ENCODE results near the gene TTF1.
"Not testable (repeated sequence)": the region's sequence is repeated elsewhere in the genome, so short reads cannot be mapped to it uniquely, and the experiment has no call there.

TTF1 gene

DNA sequence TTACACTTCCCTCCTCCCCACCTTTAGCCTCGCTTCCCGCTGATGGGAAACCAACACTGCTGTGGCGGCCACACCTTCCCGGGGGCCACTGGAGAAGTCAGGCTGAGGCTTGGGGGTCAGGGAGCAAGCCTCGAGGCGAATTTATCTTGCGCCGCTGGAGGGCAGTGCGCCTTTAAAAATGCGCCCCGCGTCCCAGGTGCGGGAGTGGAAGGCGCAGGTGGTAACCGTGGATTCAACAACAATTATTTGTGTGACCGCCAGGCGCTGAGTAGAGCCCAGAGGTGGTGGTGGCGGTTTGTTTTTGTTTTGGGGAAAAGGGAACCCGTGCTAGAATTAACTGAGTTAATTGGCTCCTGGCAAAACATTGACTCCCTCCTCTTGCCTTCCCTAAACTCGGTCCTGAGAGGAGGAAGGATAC lies 4.5 kb upstream of the TTF1 start:
- DNase-seq (ENCODE audit: low read depth in 2 of 2): peak; percentile 33 to 45

DNA sequence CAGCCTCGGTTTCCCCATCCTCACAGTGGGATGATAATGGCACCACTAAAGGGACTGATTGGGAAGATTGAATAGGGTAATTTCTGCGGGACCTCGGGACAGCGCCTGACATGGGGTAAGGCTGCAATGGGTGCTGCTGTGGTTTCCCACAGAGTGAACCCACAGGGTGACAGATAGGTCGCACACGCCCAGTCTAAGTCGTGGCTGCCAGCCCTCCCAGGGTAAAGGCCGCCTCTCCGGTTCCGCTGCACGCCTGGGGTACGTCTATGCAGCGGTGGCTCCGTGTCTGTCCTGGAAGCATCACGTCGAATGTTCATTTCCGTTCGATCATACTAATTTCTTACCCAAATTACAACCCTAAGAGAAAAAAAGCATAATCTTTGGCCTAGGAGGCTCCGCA lies 4.0 kb upstream of the TTF1 start:
- no peak for DNase-seq (ENCODE audit: low read depth in 2 of 2)

DNA sequence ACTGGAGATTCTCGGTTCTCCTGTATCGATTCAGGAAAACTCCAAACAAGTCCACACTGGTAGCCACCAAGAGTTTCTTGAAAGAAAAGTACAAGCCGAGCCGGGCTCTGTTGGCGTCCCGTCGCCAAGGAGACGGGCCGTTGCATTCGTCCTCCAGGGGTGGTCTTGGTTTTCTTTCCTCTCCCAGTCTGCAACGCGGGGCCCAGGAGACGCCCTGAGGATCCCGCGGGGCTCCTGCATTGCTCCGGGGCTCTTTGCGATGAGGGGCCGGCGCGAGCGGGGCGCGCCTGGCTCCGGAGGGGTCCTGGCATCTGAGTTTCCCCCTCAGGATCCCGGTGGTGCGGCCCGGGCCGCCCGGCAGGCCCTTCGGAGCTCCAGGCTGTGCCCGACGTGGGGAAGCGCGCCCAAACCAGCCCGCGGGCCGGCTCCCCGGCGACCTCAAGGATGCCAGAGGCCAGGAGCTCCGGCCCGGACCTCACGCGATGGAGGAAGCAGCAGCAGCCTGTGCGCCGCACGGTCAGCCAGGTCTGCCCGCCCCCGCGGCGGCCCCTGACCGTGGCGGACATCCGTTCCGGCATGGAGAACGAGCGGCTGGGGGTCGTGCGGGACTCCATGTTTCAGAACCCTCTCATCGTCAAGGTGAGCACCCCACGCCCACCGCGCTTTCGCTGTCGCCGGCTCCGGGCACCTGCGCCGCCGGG lies 3.3 kb upstream of the TTF1 start, which contains the start of gene CFAP77:
Gene CFAP77, plus strand, starts transcription at position 384 of the 701 bp plus-strand sequence. Its CDS starts 61 bp downstream, at position 445.
- no peak for DNase-seq (ENCODE audit: low read depth in 2 of 2)

DNA sequence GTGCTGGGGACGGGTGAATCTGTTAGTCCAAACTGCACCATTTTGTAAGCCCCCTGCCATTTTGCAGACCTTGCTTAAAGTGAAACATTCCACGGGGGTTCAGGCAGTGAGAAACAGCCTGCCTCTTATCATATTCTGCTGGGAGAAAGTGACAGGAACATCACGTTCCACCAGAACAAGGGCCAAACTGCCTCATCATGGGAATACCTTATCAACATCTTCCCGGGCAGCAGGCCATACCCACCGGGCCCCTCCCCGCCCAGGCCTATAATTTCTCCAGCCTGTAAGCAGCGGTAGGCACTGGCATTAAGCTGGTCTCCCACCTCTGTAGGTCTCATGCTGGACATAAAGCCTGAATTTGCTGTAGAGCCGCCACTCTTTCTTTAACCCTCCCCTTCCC lies 1.9 kb upstream of the TTF1 start:
- DNase-seq (ENCODE audit: low read depth in 2 of 2): no peak

DNA sequence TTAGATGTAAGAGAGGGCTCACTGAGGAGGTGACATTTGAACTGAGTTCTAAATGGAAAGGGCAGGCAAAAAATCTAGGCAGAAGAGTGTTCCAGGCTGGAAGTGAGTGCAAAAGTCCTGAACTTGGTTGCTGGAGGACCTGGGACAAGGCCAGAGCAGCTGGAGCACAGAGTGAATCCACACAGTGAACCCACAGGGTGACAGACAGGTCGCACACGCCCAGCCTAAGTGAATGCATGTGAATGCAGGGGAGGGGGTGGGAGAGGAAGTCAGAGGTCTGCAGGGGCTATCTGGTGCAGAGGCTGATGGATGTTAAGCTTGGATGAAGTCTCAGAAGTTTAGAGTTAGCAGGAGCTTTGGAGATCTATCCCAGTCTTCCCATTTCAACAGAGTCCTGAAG lies 556 bp upstream of the TTF1 start:
- no peak for DNase-seq (ENCODE audit: low read depth in 2 of 2)

DNA sequence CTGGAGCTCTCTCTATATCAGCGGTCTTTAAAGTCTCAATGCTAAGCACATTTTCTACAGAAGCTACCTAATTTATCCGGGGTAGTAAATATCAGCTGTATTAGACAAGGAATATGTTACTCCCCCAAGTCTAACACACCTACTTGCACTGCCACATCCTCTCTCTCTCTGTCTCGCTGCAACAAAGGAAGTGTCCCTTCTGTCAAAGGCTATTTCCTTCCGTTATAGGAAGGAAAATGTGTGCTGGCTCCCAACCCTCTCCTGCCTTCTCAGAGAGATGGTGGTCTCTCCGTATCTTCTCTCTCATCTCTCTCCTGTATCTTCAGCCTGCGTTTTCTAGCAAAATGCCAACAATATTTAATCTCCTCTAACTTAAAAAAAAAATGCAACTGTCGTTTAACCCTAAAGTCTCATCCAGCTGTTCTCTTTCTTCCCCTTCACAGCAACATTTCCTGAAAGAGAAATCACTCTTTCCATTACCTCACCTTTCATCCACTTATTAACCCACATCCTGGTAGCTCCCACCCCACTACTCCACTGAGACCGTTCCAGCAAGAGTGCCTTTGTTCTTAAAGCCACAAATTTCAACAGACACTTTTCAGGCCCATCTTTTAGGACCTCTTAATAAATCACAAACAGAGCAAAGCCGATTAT lies 2.3 kb downstream of the TTF1 start:
- DNase-seq (ENCODE audit: low read depth in 2 of 2): no peak

DNA sequence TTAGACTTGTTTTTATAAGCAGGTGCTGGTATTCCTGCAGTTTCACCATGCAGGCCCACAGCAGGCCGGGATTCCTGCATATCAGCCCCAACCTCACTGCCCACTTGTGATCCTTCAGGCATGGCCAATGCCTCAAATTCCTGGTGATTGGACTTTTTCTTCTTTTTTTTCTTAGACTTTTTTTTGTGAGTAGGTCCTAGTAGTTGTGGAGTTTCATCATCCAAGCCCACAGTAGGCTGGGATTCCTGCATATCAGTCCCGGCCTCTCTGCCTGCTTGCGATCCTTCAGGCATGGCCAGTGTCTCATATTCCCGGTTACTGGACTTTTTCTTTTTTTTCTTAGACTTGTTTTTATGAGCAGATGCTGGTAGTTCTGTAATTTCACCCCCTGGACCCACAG lies 4.8 kb downstream of the TTF1 start:
- no peak for DNase-seq (ENCODE audit: low read depth in 2 of 2)

DNA sequence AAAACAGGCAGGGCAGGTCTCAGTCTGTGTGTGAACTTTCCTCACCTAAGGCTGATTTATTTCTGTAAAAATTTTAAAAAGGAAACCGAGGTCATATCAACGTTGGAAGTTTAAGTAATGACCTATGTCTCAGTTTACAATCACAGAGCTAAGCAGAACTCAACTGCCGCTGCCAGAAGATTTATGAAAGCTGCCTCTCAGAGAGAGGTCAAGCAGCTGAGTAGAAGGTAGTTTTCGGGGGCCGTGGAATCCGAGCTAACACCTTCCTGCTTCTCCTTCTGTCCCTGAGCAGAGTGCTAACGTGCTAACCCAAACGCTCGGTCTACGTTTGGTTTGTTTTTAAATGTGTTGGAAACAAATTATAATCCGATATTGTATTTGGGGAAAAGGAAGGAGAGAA lies 11.1 kb downstream of the TTF1 start:
- DNase-seq (ENCODE audit: low read depth in 2 of 2): no peak

DNA sequence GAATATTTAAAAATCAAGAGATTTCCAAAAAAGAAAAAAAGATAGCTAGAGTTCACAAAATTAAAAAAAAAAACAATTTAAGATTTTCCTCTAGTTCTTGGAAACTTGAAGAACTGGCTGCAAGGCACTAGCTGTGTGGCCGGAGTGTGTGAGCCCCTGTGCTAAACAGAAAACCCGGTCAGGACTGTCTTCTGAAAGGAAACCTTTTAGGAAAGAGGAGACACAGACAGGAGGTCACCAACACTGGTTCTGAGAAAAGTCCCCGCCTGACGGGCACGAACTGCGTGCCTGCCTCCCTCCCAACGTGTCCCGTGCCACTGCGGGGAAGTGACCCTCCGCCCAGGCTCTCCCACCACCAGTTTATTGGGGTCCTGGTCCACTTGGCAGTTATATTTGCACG lies 15.2 kb downstream of the TTF1 start:
- no peak for DNase-seq (ENCODE audit: low read depth in 2 of 2)

DNA sequence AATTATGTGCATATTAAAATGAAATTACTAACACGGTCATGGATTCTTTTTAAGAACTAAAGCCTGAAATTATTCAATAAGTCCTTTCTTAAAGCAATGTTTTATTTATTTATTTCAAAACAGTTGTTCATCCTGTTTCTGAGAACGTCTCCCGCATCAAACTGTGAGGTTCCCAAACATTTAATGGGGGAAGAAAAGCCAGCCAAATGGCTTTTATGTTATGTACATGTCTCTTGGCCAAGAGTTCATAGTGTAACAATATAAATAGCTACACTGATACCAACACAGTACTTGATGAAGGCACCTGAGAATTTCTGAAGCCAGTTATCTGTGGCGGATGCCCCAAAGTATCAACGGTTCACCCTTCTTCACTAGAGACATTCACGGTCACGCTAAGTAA lies 15.7 kb downstream of the TTF1 start:
- DNase-seq (ENCODE audit: low read depth in 2 of 2): no peak

DNA sequence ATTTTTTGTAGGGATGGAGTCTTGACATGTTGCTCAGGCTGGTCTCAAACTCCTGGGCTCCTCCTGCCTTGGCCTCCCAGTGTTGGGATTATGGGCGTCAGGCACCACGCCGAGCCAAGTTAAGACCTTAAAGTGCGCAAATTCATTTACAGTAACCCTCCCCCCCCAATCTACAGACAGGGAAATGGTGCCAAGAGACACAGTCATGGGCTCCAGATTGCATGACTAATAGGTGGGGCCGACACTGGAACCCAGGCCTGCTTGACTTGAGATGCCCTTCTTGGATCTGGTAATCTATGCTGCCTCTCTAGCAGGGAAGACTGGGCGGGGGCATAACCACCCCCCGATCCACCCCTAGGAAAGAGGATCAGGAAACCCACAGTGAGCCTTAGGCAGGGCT lies 19.5 kb downstream of the TTF1 start:
- no peak for DNase-seq (ENCODE audit: low read depth in 2 of 2)

DNA sequence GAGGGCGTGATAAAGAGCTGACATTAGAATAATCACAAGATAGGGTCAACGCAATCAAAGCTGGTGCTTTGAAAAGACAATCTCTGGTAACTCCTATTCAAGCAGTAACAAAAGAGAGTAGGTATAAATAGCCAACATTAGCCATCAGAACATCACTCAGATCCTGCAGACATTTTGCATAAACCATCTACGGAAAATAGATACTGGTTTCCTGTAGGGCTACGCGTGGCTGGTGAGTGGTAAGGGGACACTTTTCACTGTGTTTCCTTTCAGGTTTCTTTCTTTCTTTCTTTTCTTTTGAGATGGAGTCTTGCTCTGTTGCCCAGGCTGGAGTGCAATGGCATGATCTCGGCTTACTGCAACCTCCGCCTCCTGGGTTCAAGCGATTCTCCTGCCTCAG lies 22.3 kb downstream of the TTF1 start:
- no peak for DNase-seq (ENCODE audit: low read depth in 2 of 2)

DNA sequence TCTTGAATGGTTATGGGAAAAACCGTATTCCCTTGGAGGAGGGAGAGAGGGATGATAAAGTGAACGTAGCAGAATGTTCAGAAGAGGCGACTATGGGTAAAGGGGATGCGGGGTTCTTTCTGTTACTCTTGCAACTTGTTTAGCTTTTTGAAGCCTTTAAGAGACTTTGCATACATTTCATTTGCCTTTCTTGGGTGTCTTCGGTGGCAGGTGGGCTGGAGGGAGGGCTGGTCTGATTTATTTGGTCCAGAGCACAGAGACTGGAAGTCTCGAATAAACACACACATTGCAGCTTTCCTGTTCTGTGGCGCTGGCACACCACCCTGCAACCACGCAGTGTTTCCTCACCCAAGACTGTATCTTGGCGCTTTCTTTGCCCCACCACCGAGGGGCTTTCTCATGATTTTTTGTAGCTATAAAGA lies 23.2 kb downstream of the TTF1 start:
- no peak for DNase-seq (ENCODE audit: low read depth in 2 of 2)

DNA sequence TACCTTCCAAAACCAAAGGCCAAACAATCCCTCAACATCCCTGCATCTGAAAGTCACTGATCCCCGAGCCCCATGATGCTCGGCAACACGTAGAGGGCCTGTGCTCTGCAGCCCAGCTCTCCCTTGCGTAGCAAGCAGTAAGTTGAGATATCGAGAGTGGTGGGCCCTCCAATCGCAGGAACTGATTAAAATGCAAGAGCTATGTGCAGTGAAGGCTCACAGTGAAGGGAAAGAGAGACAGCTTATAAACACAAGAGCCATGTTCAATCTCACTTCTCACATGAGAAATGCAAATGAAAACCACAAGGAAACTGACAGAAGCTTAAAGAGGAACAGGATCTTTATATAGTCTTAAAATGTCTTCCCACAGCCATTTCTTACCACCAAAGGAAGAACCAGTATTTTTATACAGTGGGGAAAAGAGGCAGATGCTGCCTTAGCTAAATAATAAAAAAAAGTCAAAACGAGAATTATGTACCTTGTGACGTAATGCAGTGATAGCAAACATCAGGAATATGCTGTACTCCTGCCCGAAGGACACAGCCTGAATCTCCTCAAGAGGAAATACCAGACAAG lies 24.6 kb downstream of the TTF1 start:
- no peak for DNase-seq (ENCODE audit: low read depth in 2 of 2)

DNA sequence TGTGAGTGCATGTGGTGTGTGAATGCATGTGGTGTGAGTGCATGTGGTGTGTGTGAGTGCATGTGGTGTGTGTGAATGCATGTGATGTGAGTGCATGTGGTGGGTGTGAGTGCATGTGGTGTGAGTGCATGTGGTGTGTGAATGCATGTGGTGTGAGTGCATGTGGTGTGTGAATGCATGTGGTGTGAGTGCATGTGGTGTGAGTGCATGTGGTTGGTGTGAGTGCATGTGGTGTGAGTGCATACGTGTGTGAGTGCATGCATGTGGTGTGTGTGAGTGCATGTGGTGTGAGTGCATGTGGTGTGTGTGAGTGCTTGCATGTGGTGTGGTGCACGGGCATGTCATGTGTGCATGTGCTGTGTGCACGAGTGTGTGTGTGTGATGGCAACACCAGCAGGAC lies 28.2 kb downstream of the TTF1 start:
- not testable (repeated sequence) for DNase-seq (ENCODE audit: low read depth in 2 of 2)

DNA sequence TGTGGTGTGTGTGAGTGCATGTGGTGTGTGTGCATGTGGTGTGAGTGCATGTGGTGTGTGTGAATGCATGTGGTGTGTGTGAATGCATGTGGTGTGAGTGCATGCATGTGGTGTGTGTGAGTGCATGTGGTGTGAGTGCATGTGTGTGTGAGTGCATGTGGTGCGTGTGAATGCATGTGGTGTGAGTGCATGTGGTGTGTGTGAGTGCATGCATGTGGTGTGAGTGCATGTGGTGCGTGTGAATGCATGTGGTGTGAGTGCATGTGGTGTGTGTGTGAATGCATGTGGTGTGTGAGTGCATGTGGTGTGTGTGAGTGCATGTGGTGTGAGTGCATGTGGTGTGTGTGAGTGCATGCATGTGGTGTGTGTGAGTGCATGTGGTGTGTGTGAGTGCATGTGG lies 28.9 kb downstream of the TTF1 start:
- not testable (repeated sequence) for DNase-seq (ENCODE audit: low read depth in 2 of 2)

DNA sequence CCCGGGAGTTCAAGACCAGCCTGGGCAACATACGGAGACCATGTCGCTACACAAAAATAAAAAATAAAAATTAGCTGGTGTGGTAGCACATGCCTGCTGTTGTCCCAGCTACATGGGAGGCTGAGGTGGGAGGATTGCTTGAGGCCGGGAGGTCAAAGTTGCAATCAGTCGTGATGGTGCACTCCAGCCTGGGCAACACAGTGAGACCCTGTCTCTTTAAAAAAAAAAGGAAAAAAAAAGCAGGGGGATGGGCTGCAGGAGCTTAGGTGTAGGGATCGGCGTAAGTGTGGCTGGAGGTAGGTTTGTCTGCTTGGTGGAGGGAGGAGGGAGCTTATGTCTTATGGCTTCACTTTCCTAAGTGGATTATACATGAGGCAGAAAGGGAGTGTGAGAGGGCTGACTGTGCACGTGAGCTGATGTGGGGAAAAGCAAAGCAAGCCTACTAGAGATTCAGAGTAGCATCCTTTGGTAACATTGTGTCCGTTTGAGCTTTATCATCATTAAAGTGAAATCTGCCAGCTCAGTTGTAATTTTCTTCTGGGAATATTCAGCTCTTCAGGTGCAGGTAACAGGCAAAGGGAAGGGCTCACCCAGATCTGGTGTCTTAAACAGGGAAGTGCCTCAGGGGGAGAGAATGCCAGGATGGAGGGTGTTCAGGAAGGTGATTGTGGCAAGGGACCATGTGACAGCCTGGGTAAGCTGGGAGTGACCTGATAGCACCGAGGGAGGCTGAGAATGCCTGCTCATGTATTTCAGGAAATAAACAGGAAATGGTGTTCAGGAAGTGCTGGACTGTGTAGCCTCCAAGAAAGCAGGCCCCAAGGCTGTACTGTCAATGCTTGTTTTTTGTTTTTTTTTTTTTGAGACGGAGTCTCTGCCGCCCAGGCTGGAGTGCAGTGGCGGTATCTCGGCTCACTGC lies 34.2 kb downstream of the TTF1 start:
- no peak for DNase-seq (ENCODE audit: low read depth in 2 of 2)

DNA sequence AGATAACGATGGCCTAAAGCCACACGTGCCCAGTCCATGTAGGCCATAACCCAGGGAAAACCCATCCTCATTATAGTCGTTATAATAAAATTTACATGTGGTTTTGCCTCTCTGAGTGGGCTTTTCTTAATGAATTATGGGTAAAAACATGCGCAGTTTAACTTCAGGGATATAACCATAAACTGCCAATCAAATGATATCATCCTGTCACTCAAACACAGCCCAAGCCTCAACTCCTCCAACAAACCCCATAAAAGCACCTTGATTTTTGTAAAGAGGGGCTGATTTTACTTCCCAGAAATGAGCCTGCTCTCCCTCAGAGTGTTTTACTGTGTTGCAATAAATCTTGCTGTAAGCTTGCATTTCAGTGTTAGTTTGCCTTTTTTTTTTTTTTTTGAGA lies 36.0 kb downstream of the TTF1 start:
- no peak for DNase-seq (ENCODE audit: low read depth in 2 of 2)

DNA sequence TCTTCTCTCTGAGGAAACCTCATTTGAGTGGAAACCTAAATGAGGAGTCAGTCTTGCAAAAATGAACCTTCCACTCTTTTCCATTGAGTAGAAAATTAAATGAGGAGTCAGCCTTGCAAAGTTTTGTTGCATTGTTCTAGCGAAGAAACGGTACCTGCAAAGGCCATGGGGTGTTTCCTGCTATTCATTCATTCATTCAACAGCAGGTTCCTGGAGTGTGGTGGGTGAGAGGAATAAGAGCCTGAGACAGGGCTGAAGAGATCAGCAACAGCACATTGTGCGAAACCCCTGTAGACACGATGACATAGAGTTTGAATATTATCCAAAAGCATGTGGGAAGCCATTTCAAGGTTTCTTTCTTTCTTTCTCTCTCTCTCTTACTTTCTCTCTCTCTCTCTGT lies 37.2 kb downstream of the TTF1 start:
- no peak for DNase-seq (ENCODE audit: low read depth in 2 of 2)

DNA sequence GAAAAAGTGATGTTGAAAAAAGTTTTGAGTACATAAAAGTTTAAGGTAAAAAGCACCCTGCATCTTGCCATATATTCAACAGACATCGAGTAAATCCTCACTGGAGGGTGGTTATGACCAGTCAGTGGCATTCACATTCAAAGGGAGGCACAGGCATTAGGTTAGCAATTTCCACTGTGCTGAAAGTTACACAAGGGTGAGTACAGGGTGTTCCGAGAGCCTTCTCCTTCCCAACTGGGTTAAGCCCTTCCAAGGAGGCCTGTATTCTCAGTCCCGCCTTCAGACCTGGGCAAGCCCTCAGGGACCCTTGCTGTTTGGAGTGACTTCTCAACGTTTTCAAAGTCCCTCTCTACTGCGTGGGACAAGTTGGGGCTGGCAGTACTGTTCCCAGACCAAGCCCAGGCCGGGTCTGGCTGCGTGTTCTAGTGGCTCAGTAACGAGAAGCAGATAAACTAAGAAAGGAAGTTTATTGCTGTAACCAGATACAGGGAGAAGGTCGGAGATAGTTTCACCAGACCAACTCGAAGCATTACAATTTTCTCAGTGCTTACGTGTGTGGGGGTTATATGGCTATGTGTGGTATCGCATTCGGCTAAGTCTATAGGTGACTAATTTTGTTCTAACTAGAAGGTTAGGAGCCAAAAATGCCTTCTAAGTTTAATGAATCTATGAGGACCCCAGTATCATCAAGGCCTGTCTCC lies 38.9 kb downstream of the TTF1 start:
- DNase-seq (ENCODE audit: low read depth in 2 of 2): no peak

DNA sequence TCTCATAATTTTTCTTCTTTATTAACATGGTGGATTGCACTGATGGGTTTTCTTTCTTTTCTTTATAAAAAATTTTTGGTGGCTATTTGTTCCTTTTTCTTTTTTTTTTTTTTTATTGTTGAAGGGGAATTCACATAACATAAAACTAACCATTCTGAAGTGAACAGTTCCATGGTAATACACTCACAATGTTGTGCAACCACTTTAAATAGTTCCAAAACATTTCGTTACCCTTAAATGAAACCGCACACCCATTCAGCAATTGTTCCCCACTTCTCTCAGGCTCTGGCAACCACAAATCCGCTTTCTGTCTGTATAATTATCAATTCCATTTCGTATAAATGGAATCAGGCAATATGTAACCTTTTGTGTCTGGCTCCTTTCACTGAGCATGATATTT lies 40.2 kb downstream of the TTF1 start:
- no peak for DNase-seq (ENCODE audit: low read depth in 2 of 2)

DNA sequence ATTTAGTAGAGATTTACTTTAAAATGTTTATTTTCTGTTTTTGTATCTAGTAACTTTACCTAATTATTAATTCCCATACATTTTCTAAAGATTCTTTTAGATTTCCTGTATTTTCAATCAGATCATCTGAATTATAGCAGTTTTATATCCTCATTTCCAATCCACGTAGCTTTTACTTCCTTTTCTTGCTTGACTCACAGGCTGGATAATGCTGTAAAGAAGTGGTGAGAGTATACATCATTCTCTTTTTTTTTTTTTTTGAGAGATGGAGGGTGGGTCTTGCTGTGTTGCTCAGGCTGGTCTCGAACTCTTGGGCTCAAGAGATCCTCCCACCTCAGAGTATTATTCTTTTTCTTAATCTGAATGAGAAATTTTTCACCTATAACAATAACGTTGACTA lies 40.7 kb downstream of the TTF1 start:
- DNase-seq (ENCODE audit: low read depth in 2 of 2): no peak
